HepG2 (cell line): ENCODE measurements around the gene SMTNL1. TPM values are rescaled to one million over a fixed set of nuclear protein-coding genes. Genes with fewer than 3 reads are reported as not detected.

Experiments used
- ATAC-seq: fragments of 200-7000 bp; cut with Tn5 transposase; 3 replicates; pipeline ENCODE4 v1.9.1; 2020; ENCODE audit warnings: mild to moderate bottlenecking, moderate library complexity
- BruUV-seq: library from RNA; stranded (reverse); fragments of 400-500 nt; replicated peaks from 2 replicates; lab custom pipeline; 2021; lab: Mats Ljungman, UMichigan
- CTCF ChIA-PET: fragments of 300-600 bp; formaldehyde crosslinking; extraction: SDS; loops from one replicate; lab custom pipeline; 2021; ENCODE audit warnings: low total read pairs, inconsistent platforms, low intra/inter-chr PET ratio; lab: Yijun Ruan, JAX
- POLR2A ChIA-PET: fragments of 350-600 bp; sonication (Branson Sonifier 250); formaldehyde crosslinking; loops from one replicate; lab custom pipeline; 2020; ENCODE audit warnings: antibody characterized with exemption, inconsistent platforms; lab: Yijun Ruan, JAX
- DNase-seq: peaks from one replicate; pipeline ENCODE4 v3.0.0-alpha.2; 2015; ENCODE audit warnings: low spot score
- FAIRE-seq: peaks from 3 replicates; lab custom pipeline; 2011; peaks lifted over from hg19 to GRCh38; lab: Jason Lieb, UNC
- H2AFZ ChIP-seq: one replicate; pipeline ENCODE4 v1.6.1; 2011; ENCODE audit warnings: low read length, inconsistent platforms
- H3K27ac ChIP-seq: fragments of 300-600 bp; 3 replicates; pipeline ENCODE4 v1.8.0; 2011; ENCODE audit warnings: mixed run types, mild to moderate bottlenecking, mixed read lengths, low read length, inconsistent platforms; ENCODE audit not compliant: insufficient read depth; ENCODE audit errors: extremely low read length
- H3K27me3 ChIP-seq, 2 experiments: fragments of 200-600 bp in 1 of 2; 2 replicates in 1 of 2; 3 replicates in 1 of 2; pipeline versions ENCODE4 v1.6.0 to v1.8.0; 2011; ENCODE audit warnings: low read length in 2 of 2, mild to moderate bottlenecking in 2 of 2, moderate library complexity in 2 of 2, inconsistent platforms in 1 of 2; ENCODE audit not compliant: insufficient read depth in 2 of 2, control insufficient read depth in 1 of 2
- H3K36me3 ChIP-seq, 2 experiments: fragments of 200-600 bp in 1 of 2; replicated peaks in 1 of 2; 2 replicates in 1 of 2; 3 replicates in 1 of 2; pipeline versions ENCODE4 v1.5.1 to v1.8.0; 2011; ENCODE audit warnings: low read length in 2 of 2, inconsistent platforms in 1 of 2; ENCODE audit not compliant: insufficient read depth in 2 of 2, control insufficient read depth in 1 of 2
- H3K4me1 ChIP-seq: 2 replicates; pipeline ENCODE4 v1.5.1; 2012; ENCODE audit warnings: low read length, inconsistent platforms; ENCODE audit not compliant: insufficient read depth
- H3K4me2 ChIP-seq: 2 replicates; pipeline ENCODE4 v1.6.0; 2011; ENCODE audit warnings: low read depth, low read length, inconsistent platforms
- H3K4me3 ChIP-seq, 3 experiments: fragments of 200-600 bp in 1 of 3; sonication (generic), shearing (Covaris generic) in 1 of 3; replicated peaks in 1 of 3; 2 replicates each; pipeline ENCODE4 v1.5.1; 2011 to 2016; ENCODE audit warnings: low read length in 3 of 3, inconsistent platforms in 2 of 3, low read depth in 2 of 3, mild to moderate bottlenecking in 2 of 3, control low read depth in 1 of 3, mixed read lengths in 1 of 3; ENCODE audit not compliant: insufficient read depth in 1 of 3
- H3K79me2 ChIP-seq: one replicate; pipeline ENCODE4 v1.6.1; 2011; ENCODE audit warnings: low read length, inconsistent platforms; ENCODE audit not compliant: insufficient read depth
- H3K9ac ChIP-seq: 2 replicates; pipeline ENCODE4 v1.6.0; 2011; ENCODE audit warnings: mild to moderate bottlenecking, low read depth, low read length, inconsistent platforms; ENCODE audit not compliant: insufficient read depth
- H3K9me3 ChIP-seq: 2 replicates; pipeline ENCODE4 v1.5.1; 2012; ENCODE audit warnings: mild to moderate bottlenecking, low read length
- H4K20me1 ChIP-seq: 2 replicates; pipeline ENCODE4 v1.6.0; 2011; ENCODE audit warnings: inconsistent platforms, mild to moderate bottlenecking, low read length, moderate library complexity; ENCODE audit not compliant: insufficient read depth
- CC2D1A ChIP-seq: sonication (generic); formaldehyde crosslinking; IDR thresholded peaks from 2 replicates; pipeline ENCODE4 v1.8.1; 2023; ENCODE audit warnings: mild to moderate bottlenecking, missing genetic modification reagents
- HOXA7 ChIP-seq: sonication (generic); formaldehyde crosslinking; IDR thresholded peaks from 2 replicates; pipeline ENCODE4 v1.8.1; 2022; ENCODE audit warnings: mild to moderate bottlenecking, missing genetic modification reagents, moderate library complexity
- SIN3A ChIP-seq: IDR thresholded peaks from 2 replicates; pipeline ENCODE4 v1.6.1; 2011; ENCODE audit warnings: low read depth, mild to moderate bottlenecking, control low read depth, low read length, borderline replicate concordance
- SSRP1 ChIP-seq: IDR thresholded peaks from 2 replicates; pipeline ENCODE4 v1.6.1; 2016; ENCODE audit warnings: control low read depth
- ZNF101 ChIP-seq: sonication (generic); formaldehyde crosslinking; IDR thresholded peaks from 2 replicates; pipeline ENCODE4 v1.4.0; 2020; ENCODE audit warnings: mild to moderate bottlenecking, low read depth, missing genetic modification reagents, borderline replicate concordance
- WGBS: methylation state at CpG from one replicate; pipeline ENCODE4 v1.1.6; 2017; ENCODE audit warnings: low lambda C conversion rate; 5-methylcytosine and 5-hydroxymethylcytosine counted together
- in situ Hi-C: cut with HindIII; loops from 2 replicates; pipeline ENCODE4 v1.10.0; 2017; ENCODE audit warnings: low pct_unique_long_range_greater_than_20kb; ENCODE audit not compliant: extremely low pct_ligation_motif_present
- intact Hi-C: fragments of 100-400 bp; cut with micrococcal nuclease; formaldehyde crosslinking; loops from one replicate; pipeline ENCODE4 v1.10.0; 2022; ENCODE audit not compliant: unreplicated experiment
- polyA plus RNA-seq, 8 experiments: library from polyadenylated mRNA; depleted of rRNA in 3 of 8; stranded (reverse) in 7 of 8; unstranded in 1 of 8; fragments of >200 nt; fragmentation: Illumina TruSeq in 4 of 8; extraction: Trizol in 4 of 8; gene quantifications; 2 replicates each; pipeline versions ENCODE4 v1.2.1 to v1.2.3, GENCODE V29; 2011 to 2016; ENCODE audit warnings: low read depth in 4 of 8, missing spikeins in 1 of 8, mixed read lengths in 1 of 8; ENCODE audit not compliant: insufficient read depth in 1 of 8
- total RNA-seq, 5 experiments: library from RNA; depleted of rRNA; stranded (reverse); fragments of >200 nt; fragmentation: Illumina TruSeq; extraction: Trizol; gene quantifications; 2 replicates each; pipeline ENCODE4 v1.2.3, GENCODE V29; 2016; ENCODE audit warnings: low read depth in 1 of 5
- TF ChIP-seq, protein P1 (sequence below): sonication (generic); formaldehyde crosslinking; IDR thresholded peaks from 2 replicates; pipeline ENCODE4 v1.4.0; 2020; ENCODE audit warnings: missing genetic modification reagents
- TF ChIP-seq, protein P2 (sequence below): sonication (generic); formaldehyde crosslinking; IDR thresholded peaks from 2 replicates; pipeline ENCODE4 v1.4.0; 2020; ENCODE audit warnings: missing genetic modification reagents, borderline replicate concordance

The SMTNL1 gene
- total and polyA plus RNA-seq, 2 of the 13 experiments (the other 11 are each of a cell fraction or from before 2014, with no cell fraction given), result 0.04 TPM; not detected in 1

DNA sequence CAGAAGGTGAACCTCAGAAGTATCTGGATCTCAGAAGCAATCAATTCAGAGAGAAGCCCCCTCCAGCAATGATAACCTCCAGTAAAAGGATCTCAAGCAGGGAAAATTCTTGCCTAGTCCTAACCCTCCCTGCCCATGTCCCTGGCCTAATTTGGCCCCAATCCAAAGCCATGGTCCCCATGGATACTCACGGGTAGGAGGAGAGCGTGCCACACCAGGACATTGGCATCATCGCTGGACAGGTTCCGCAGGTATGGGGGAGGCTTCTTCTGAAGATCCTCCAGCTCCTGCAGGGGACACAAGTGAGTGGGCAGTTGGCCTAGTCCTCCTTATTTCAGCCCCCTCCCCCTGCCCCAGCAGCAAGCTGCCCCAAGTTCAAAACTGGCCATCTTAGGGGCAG lies 22.8 kb downstream of the SMTNL1 start:
- Histone ChIP-seq H3K36me3 (no peaks in the 10 kb centered on the region; a peak in 1 of 5 replicates), H2AFZ (no peak overlapping the region), H3K4me1 (no peaks in the 10 kb centered on the region), H3K9ac (no peak overlapping the region), H3K4me2 (no peak overlapping the region), H4K20me1 (no peaks in the 10 kb centered on the region), H3K27ac (no peak overlapping the region), H3K4me3 (no peak overlapping the region), H3K79me2 (no peaks in the 10 kb centered on the region), H3K9me3 (no peaks in the 10 kb centered on the region), H3K27me3 (no peaks in the 10 kb centered on the region)
- in situ Hi-C loops (loop anchor here (10.0 kb wide), 2 partner anchors 215 to 955 kb away; no protein-coding TSS in a partner anchor), intact Hi-C loops (loop anchor here (1.0 kb wide), 1 partner anchor 9 kb away; no protein-coding TSS in a partner anchor)
- no TSS peak for BruUV-seq
- FAIRE-seq (no peak), DNase-seq (no peak), ATAC-seq (no peak)
- ChIA-PET POLR2A (no interaction called here), CTCF (no interaction called here)
- 94% methylated on average over 4 of the region's 4 CpGs for WGBS
- TF ChIP-seq SIN3A (no peak), CC2D1A (no peak), ZNF101 (CRISPR knock-in tag) (no peak), SSRP1 (no peak), HOXA7 (no peak)
- TF ChIP-seq, protein P1, sequence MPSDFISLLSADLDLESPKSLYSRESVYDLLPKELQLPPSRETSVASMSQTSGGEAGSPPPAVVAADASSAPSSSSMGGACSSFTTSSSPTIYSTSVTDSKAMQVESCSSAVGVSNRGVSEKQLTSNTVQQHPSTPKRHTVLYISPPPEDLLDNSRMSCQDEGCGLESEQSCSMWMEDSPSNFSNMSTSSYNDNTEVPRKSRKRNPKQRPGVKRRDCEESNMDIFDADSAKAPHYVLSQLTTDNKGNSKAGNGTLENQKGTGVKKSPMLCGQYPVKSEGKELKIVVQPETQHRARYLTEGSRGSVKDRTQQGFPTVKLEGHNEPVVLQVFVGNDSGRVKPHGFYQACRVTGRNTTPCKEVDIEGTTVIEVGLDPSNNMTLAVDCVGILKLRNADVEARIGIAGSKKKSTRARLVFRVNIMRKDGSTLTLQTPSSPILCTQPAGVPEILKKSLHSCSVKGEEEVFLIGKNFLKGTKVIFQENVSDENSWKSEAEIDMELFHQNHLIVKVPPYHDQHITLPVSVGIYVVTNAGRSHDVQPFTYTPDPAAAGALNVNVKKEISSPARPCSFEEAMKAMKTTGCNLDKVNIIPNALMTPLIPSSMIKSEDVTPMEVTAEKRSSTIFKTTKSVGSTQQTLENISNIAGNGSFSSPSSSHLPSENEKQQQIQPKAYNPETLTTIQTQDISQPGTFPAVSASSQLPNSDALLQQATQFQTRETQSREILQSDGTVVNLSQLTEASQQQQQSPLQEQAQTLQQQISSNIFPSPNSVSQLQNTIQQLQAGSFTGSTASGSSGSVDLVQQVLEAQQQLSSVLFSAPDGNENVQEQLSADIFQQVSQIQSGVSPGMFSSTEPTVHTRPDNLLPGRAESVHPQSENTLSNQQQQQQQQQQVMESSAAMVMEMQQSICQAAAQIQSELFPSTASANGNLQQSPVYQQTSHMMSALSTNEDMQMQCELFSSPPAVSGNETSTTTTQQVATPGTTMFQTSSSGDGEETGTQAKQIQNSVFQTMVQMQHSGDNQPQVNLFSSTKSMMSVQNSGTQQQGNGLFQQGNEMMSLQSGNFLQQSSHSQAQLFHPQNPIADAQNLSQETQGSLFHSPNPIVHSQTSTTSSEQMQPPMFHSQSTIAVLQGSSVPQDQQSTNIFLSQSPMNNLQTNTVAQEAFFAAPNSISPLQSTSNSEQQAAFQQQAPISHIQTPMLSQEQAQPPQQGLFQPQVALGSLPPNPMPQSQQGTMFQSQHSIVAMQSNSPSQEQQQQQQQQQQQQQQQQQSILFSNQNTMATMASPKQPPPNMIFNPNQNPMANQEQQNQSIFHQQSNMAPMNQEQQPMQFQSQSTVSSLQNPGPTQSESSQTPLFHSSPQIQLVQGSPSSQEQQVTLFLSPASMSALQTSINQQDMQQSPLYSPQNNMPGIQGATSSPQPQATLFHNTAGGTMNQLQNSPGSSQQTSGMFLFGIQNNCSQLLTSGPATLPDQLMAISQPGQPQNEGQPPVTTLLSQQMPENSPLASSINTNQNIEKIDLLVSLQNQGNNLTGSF (CRISPR knock-in tag), result no peak
- TF ChIP-seq, protein P2, sequence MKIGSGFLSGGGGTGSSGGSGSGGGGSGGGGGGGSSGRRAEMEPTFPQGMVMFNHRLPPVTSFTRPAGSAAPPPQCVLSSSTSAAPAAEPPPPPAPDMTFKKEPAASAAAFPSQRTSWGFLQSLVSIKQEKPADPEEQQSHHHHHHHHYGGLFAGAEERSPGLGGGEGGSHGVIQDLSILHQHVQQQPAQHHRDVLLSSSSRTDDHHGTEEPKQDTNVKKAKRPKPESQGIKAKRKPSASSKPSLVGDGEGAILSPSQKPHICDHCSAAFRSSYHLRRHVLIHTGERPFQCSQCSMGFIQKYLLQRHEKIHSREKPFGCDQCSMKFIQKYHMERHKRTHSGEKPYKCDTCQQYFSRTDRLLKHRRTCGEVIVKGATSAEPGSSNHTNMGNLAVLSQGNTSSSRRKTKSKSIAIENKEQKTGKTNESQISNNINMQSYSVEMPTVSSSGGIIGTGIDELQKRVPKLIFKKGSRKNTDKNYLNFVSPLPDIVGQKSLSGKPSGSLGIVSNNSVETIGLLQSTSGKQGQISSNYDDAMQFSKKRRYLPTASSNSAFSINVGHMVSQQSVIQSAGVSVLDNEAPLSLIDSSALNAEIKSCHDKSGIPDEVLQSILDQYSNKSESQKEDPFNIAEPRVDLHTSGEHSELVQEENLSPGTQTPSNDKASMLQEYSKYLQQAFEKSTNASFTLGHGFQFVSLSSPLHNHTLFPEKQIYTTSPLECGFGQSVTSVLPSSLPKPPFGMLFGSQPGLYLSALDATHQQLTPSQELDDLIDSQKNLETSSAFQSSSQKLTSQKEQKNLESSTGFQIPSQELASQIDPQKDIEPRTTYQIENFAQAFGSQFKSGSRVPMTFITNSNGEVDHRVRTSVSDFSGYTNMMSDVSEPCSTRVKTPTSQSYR (CRISPR knock-in tag), result no peak
